Ectodermal cell (in vitro differentiated cells): ENCODE data around the gene HOTAIR. TPM values are rescaled to one million over a fixed set of nuclear protein-coding genes. Genes with fewer than 3 reads are reported as not detected.

Experiments
- H3K27ac ChIP-seq: 2 replicates; pipeline ENCODE4 v1.7.0; 2013; ENCODE audit warnings: mild to moderate bottlenecking, low read depth, low read length; ENCODE audit not compliant: insufficient read depth, poor library complexity, severe bottlenecking
- H3K27me3 ChIP-seq: 2 replicates; pipeline ENCODE4 v1.7.0; 2013; ENCODE audit warnings: mild to moderate bottlenecking, low read length; ENCODE audit not compliant: insufficient read depth, control insufficient read depth, poor library complexity, severe bottlenecking
- H3K36me3 ChIP-seq: one replicate; pipeline ENCODE4 v1.7.0; 2013; ENCODE audit warnings: low read length; ENCODE audit not compliant: control insufficient read depth, insufficient read depth
- H3K4me1 ChIP-seq: one replicate; pipeline ENCODE4 v1.7.0; 2013; ENCODE audit warnings: low read length; ENCODE audit not compliant: control insufficient read depth, insufficient read depth
- H3K4me3 ChIP-seq: 2 replicates; pipeline ENCODE4 v1.7.0; 2013; ENCODE audit warnings: low read depth, low read length, control low read depth; ENCODE audit not compliant: insufficient read depth
- H3K9me3 ChIP-seq: 2 replicates; pipeline ENCODE4 v1.7.0; 2013; ENCODE audit warnings: mild to moderate bottlenecking, low read length, moderate library complexity; ENCODE audit not compliant: control insufficient read depth
- WGBS, 2 experiments: methylation state at CpG; one replicate each; pipeline ENCODE4 v1.1.7; 2013; ENCODE audit warnings: missing lambda C conversion rate in 2 of 2; 5-methylcytosine and 5-hydroxymethylcytosine counted together
- polyA plus RNA-seq, 4 experiments: library from polyadenylated mRNA; stranded (reverse); fragments of 50-300 nt; gene quantifications; one replicate each; pipeline ENCODE4 v1.2.3, GENCODE V29; 2013

HOTAIR gene
- not detected for polyA plus RNA-seq (2013, experiment 1 of 4)
- polyA plus RNA-seq (2013, experiment 2 of 4), result not detected
- polyA plus RNA-seq (2013, experiment 3 of 4), result not detected
- polyA plus RNA-seq (2013, experiment 4 of 4), result not detected

DNA sequence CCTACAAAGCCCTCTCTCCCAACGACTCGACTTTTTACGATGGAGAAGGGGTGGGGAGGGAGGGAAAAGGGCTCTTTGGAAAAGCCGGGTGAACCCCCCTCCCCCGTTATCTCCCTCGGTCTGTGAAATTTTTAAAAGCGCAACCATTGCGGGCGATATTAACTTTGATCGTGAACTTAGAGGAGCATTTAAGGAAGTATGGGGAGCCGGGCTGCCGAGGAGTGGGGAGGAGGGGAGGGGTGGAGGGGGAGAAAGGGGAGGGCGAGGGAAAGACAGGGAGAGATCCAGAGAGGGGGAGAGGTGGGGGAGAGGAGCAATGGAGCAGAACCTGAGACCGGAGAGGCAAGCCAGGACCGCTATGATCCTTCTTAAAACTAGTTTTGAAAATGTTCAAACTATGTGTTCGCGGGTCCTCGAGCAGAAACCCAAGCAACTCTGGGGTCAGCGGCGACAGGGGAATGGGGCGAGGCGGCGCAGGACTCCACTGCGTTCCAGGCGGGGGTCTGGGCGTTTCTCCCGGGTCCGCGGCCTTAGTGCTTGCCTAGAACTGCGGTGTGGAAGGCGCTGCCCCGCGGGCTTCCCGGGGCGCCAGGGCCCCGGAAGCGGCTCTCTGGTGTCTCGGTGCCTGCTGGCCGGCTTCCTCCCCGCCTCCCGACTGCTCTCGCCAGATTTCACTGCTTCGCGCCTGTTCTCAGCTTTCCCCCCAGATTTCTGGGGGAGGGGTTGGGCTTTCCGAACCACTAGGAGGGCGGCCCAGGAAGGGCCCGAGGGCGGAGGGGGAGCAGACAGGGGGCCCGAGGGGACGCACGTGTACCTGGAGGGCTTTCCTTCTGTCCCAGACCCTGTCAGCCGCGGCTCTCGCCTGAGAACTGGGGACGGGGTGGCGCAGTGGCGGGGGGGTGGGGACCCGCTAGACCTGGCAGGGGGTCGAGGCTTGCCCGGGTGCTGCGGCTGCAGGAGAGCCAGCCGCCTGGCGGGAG, at the start of gene HOTAIR:
Gene HOTAIR (minus strand): TSS at position 871 of the 980 bp plus-strand sequence.
- Histone ChIP-seq H3K36me3 (no peaks in the 10 kb centered on the region), H3K27ac (no peak within 1 kb of the TSS), H3K27me3 (peaks cover 100% of the 10 kb centered on the region), H3K4me3 (no peak within 1 kb of the TSS), H3K4me1 (no peaks in the 10 kb centered on the region), H3K9me3 (no peaks in the 10 kb centered on the region)
- 4 to 5% methylated on average over 60 of the region's 63 CpGs for WGBS, 2 experiments

DNA sequence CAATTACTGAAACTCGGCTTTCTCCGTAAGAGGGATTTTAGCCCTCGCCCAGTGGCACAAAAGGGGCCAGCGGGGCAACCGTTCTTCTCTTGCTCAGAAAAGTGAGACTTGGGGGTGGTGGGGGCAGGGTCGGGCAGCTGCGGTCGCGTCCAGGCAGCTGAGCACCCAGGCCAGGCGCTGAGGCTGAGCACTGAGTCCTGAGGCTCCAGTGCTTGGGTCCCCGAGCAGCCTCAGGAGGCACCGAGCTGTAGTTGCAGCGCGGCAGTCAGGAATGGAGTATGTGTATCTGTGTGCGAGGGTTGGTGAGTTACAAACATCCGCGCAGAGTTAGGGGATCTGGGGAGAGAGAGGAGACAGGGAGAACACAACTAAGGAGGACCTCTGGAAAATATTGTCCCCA, 49.4 kb upstream of the HOTAIR start:
- Histone ChIP-seq H3K4me1 (no peaks in the 10 kb centered on the region), H3K9me3 (no peaks in the 10 kb centered on the region), H3K36me3 (no peaks in the 10 kb centered on the region), H3K27me3 (peaks cover 100% of the 10 kb centered on the region), H3K27ac (no peak overlapping the region), H3K4me3 (no peak overlapping the region)
- WGBS, 2 experiments, result 1 to 2% methylated on average over 17 of the region's 17 CpGs

DNA sequence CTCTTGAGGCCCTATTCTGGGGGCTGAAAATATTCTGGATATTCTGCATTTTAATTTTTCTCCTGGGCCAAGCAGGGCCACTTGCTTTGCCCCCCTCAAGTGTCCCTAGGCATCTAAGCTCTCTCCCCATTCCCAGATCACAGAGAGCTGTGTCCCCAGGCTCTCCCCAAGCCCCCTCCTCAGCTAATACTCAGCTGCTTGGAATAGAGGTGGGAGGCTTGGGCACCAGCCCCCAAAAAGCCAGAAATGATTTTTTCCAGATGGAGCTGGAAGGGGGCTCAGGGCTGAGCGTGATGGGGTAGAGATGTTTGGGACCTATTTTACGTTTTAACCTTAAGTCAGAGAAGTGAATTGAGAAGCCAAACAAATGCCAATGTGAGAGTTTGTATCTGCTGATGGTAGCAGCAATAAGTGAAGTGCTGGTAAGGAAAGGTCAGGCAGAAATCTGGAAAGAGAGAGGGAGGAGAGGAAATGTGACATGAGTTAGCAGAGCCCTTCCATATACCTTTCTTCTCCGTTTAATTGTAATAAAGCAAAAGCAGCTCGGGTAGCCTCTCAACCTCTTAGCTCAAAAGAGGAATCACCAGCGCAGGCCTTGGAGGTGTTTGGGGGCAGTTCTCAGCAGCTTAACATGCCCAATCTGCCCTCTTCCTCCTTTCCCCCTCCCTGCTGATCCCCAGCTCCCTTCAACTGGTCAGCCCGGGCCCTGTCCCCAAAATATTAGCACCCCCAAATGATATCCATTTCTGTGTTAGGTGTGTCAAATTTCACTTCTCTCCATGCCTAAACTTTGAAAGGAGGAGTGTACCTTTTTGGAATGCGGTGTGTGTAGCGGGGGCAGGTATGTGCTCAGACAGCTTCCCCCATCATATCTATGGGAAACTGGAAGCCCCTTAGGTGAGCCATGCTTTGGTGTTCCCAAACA, 48.5 kb upstream of the HOTAIR start:
- H3K4me3 ChIP-seq, result no peak overlapping the region
- peaks cover 100% of the 10 kb centered on the region for H3K27me3 ChIP-seq

DNA sequence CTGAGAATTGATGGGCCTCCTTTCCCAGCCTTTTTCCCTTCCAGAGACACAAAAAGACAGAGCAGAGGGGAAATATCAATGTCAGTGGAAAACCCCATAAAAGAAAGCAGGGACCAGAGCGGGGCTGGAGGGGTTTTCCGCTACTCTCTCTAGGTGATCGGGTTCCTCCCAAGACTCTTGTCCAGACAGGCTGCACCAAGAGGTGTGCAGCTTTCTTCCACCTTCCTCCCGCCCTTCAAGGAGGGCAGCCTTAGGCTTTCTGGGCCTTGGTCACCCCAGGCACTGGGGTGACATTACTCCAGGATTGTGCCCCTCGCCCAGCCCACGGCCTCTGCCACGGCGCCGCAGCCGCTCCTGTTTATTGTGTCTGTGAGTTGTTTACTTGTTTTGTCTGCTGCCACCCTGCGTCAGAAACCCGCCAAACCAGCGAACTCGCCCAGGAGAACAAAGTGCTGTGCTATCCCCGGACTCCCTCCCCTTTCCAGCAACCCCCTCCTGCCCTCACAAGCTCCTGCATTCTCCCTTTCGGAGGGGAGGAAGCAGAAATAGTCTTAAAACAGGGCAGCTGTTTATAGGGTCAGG, 46.8 kb upstream of the HOTAIR start:
- Histone ChIP-seq H3K27me3 (peaks cover 100% of the 10 kb centered on the region), H3K4me3 (no peak overlapping the region), H3K36me3 (no peaks in the 10 kb centered on the region), H3K9me3 (no peaks in the 10 kb centered on the region), H3K4me1 (peaks cover 10% of the 10 kb centered on the region), H3K27ac (no peak overlapping the region)
- WGBS, 2 experiments, result 2 to 3% methylated on average over 16 of the region's 16 CpGs

More for the DNA sequence above, 48.5 kb upstream of the HOTAIR start:
- no peaks in the 10 kb centered on the region for H3K36me3 ChIP-seq
- 12 to 15% methylated on average over 7 to 8 of the region's 8 CpGs for WGBS, 2 experiments
- H3K4me1 ChIP-seq, result peaks cover 2% of the 10 kb centered on the region
- no peak overlapping the region for H3K27ac ChIP-seq
- no peaks in the 10 kb centered on the region for H3K9me3 ChIP-seq

DNA sequence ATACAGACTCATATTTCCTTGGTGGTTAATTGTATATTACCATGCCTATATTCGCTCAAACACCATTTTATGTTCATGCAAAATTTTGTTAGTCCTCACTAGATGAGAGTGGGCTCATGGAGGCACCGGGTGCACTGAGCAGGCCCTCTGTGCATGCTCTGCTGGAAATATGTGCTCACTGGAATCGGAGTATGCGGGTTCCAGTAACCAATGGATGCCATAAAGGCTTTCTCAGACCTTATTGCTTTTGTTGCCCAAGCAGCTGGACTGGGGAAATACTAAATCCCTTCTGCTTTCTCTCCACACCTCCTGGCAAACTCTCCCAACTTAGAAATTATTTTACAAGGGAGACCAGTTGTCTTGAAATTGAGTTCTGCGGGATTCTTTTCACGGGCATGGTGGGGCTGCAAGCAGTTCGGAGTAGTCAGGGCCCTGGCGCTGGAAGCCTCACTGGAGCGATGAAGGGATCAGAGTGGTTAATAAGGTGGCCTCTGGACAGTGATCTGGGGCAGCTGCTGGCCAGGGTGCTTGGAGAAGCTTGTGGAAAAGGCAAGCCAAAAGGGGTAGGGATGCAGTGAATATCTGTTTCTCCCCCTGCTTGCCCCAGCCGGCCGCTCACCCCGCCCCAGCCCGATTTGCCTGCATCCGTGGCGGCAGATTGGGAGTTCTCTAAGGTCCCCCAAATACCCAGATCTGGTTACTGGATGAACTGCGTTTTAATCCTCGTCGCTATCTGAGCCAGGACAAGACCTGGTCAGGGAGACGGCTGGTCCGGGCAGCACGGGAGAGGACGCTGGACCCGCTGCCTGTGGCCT, 46.0 kb upstream of the HOTAIR start:
- Histone ChIP-seq H3K4me3 (no peak overlapping the region), H3K9me3 (no peaks in the 10 kb centered on the region), H3K27ac (no peak overlapping the region), H3K36me3 (no peaks in the 10 kb centered on the region), H3K4me1 (peaks cover 10% of the 10 kb centered on the region), H3K27me3 (peaks cover 100% of the 10 kb centered on the region)
- WGBS, 2 experiments, result 15 to 19% methylated on average over 23 of the region's 23 CpGs

DNA sequence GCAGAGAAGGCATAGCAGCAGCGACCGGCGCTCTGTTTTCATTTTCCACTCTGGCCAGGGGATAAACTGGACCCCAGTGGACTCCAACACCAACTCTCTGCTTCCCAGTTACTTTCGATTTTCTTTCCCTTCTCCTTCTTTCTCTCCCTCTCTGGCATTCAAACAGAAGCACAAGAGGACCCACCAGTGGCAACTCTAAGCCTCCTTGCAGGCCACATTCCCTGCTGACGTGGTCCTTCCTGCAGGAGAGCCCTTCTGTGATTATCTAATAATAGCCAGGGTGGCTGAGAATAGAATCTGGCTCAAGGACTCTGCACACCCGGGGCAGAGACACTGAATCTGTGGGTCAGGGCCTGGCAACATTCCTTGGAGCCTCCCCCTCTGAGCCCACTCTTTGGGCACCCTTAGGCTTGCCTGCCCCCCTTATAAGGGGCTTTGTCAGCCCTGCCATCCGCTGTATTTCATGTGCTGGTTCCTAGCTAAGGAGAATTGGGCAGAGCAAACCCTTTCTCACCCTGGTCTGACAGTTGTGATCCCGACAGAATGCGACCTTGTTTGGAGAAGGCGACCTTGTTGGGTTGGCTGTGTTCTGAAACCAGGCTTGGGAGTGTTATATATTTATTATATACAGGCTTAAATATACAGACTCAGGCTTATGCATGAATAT, 45.3 kb upstream of the HOTAIR start:
- peaks cover 100% of the 10 kb centered on the region for H3K27me3 ChIP-seq

DNA sequence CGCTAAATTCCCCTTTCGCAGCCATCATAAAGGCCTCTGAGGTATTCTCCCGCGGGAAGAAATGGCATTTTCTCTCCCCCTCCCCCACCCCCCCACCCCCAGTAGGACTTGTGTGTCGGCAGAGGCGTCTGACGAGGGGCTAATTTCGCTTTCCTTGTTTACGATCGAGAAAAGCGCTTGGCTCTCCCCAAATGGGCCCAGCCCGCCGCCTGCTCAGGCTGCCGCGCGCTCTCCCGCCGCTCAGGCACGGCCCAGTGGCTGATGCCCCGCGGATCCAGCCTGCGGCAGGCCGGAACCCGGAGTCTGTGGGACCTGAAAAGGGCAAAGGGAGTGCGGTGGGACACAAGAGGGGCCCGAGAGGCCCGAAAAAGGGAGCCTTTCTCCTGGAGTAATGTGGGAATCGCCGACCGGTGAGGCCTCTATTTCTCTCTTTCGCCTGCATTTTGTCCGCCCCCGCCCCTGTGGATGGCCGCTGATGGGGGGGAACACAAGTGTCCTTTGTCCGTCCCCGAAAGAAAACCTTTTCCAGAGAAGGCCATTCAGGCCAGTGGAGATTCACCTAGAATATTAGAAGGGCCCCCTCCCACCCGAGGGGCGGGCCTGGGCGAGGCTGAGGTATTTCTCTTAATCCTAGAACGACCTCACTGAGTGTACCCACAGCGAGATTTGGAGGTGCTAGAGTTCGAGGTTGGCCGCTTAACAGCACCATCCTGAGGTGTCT, 44.5 kb upstream of the HOTAIR start:
- Histone ChIP-seq H3K4me3 (no peak overlapping the region), H3K4me1 (peaks cover 10% of the 10 kb centered on the region), H3K9me3 (no peaks in the 10 kb centered on the region), H3K27me3 (peaks cover 100% of the 10 kb centered on the region), H3K27ac (no peak overlapping the region), H3K36me3 (no peaks in the 10 kb centered on the region)
- WGBS, 2 experiments, result 2% methylated on average over 38 to 43 of the region's 43 CpGs

More for the DNA sequence above, 45.3 kb upstream of the HOTAIR start:
- Histone ChIP-seq H3K27ac (no peak overlapping the region), H3K4me3 (no peak overlapping the region), H3K9me3 (no peaks in the 10 kb centered on the region), H3K36me3 (no peaks in the 10 kb centered on the region), H3K4me1 (peaks cover 10% of the 10 kb centered on the region)
- WGBS, 2 experiments, result 12 to 13% methylated on average over 9 to 10 of the region's 10 CpGs

DNA sequence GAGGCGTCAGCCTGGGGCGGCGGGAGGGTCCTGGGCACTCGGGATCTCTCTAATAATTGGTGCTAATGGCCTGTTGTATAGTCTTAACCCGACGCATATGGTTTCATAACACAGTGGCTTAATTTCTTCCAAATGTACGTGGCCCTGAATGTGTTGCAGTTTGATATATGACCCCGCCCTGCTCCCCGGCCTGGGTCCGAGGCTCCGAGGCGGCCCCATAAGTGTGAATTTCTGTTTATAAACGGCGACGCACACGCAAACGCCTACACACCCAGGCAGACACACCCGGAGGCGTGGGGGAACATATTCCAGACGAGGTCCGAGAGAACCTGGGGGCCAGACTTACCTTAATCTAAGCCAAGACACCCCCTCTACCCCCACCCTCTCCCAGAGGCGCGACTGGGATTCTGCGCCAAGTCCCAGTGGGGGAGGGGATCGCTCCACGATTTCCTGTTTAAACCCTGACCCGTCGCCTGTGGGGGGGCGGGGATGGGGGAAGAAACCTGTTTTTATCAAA, 43.8 kb upstream of the HOTAIR start:
- Histone ChIP-seq H3K27me3 (peaks cover 100% of the 10 kb centered on the region), H3K9me3 (no peaks in the 10 kb centered on the region), H3K4me3 (no peak overlapping the region), H3K27ac (no peak overlapping the region), H3K36me3 (no peaks in the 10 kb centered on the region), H3K4me1 (peaks cover 10% of the 10 kb centered on the region)
- WGBS, 2 experiments, result 4 to 8% methylated on average over 29 of the region's 29 CpGs
